Measurements from ENCODE around the gene SIAH3.

DNA sequence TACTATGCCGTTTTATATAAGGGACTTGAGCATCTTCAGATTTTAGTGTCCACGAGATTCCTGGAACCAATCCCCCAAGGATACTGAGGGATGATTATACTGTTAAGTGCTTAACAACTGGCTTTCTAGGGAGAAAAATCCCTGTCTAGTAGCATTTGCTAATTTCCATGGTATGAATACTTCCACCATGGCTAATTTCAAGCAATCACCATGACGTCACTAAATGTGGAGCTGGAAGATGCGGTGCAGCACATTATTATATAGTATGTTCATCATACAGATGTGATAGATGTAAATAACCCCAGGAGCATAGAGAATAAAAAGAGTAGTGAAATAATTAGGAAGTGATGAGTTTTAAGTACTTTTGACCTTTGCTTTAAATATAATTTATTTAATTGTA is 72.7 kb downstream of the SIAH3 start:
- no peak for TF ChIP-seq POLR2A (IDR thresholded peaks at IDR 0.05)
- TF ChIP-seq, protein P1, sequence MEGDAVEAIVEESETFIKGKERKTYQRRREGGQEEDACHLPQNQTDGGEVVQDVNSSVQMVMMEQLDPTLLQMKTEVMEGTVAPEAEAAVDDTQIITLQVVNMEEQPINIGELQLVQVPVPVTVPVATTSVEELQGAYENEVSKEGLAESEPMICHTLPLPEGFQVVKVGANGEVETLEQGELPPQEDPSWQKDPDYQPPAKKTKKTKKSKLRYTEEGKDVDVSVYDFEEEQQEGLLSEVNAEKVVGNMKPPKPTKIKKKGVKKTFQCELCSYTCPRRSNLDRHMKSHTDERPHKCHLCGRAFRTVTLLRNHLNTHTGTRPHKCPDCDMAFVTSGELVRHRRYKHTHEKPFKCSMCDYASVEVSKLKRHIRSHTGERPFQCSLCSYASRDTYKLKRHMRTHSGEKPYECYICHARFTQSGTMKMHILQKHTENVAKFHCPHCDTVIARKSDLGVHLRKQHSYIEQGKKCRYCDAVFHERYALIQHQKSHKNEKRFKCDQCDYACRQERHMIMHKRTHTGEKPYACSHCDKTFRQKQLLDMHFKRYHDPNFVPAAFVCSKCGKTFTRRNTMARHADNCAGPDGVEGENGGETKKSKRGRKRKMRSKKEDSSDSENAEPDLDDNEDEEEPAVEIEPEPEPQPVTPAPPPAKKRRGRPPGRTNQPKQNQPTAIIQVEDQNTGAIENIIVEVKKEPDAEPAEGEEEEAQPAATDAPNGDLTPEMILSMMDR (IDR thresholded peaks at IDR 0.05): no peak

Measured in right lobe of liver (tissue), 4 donors.